Colonic mucosa (tissue), 4 donors: ENCODE results near the gene OLAH. TPM values are rescaled to one million over a fixed set of nuclear protein-coding genes. Genes with fewer than 3 reads are reported as not detected.

ENCODE experiments used
- DNase-seq: peaks from one replicate; pipeline ENCODE4 v3.0.0-alpha.2; 2020
- H3K27ac ChIP-seq: fragments of 200-600 bp; one replicate; pipeline ENCODE4 v1.8.0; 2021
- H3K27me3 ChIP-seq: fragments of 200-600 bp; one replicate; pipeline ENCODE4 v1.8.0; 2021
- H3K36me3 ChIP-seq: fragments of 200-600 bp; one replicate; pipeline ENCODE4 v1.8.0; 2021
- H3K4me1 ChIP-seq: fragments of 200-600 bp; one replicate; pipeline ENCODE4 v1.8.0; 2021; ENCODE audit warnings: mild to moderate bottlenecking
- H3K4me3 ChIP-seq: fragments of 200-600 bp; one replicate; pipeline ENCODE4 v1.8.0; 2021
- H3K9ac ChIP-seq, 2 donors: one replicate each; pipeline ENCODE4 v1.7.0; 2013; ENCODE audit warnings: control low read depth in 2 of 2, low read depth in 2 of 2, low read length in 2 of 2
- H3K9me3 ChIP-seq: fragments of 200-600 bp; one replicate; pipeline ENCODE4 v1.8.0; 2021
- CTCF ChIP-seq: fragments of 200-600 bp; IDR thresholded peaks from one replicate; pipeline ENCODE4 v1.8.0; 2022; ENCODE audit warnings: antibody characterized with exemption, mild to moderate bottlenecking
- intact Hi-C: fragments of 100-400 bp; cut with DNase I; formaldehyde crosslinking; loops from one replicate; pipeline ENCODE4 v1.14.1; 2022
- total RNA-seq, 2 donors: library from RNA; stranded (reverse); fragmentation: NEBNext Ultra II Directional in 1 of 2; extraction: Animal tissue kit (Norgen Biotek cat#: 25700) in 1 of 2; gene quantifications; one replicate each; pipeline ENCODE4 v1.2.1, GENCODE V29; 2021
- donor health status: healthy.
- donor health status: DM: no; HTN: no; CAD: no.
- donor health status: DM: no; HTN: no; CAD: no.

The OLAH gene
- total RNA-seq, 2 donors from 2014 or later = not detected

- no peaks in the 10 kb centered on the region for H3K9me3 ChIP-seq
- no peak for DNase-seq
- H3K27ac ChIP-seq = no peak overlapping the region
- intact Hi-C loops = no loop called here
- no peaks in the 10 kb centered on the region for H3K36me3 ChIP-seq
- H3K4me1 ChIP-seq = no peaks in the 10 kb centered on the region
- no peak overlapping the region for H3K9ac ChIP-seq
- no peaks in the 10 kb centered on the region for H3K27me3 ChIP-seq
- no peak overlapping the region for H3K4me3 ChIP-seq
- no peak for TF ChIP-seq CTCF
These were observed 2.9 kb downstream of the OLAH start for GRCh38 chr10:15046626-15047025.

- no peaks in the 10 kb centered on the region for H3K9me3 ChIP-seq
- no peak overlapping the region for H3K27ac ChIP-seq
- DNase-seq = no peak
- no peaks in the 10 kb centered on the region for H3K4me1 ChIP-seq
- intact Hi-C loops = no loop called here
- H3K36me3 ChIP-seq = no peaks in the 10 kb centered on the region
- H3K4me3 ChIP-seq = no peak overlapping the region
- TF ChIP-seq CTCF = no peak
- no peak overlapping the region for H3K9ac ChIP-seq
- no peaks in the 10 kb centered on the region for H3K27me3 ChIP-seq
These were observed 5.8 kb downstream of the OLAH start for GRCh38 chr10:15049533-15049932.

- no peak for DNase-seq
- Histone ChIP-seq H3K27ac (no peak overlapping the region), H3K4me1 (no peaks in the 10 kb centered on the region), H3K9ac (no peak overlapping the region), H3K27me3 (no peaks in the 10 kb centered on the region), H3K4me3 (no peak overlapping the region), H3K9me3 (no peaks in the 10 kb centered on the region), H3K36me3 (no peaks in the 10 kb centered on the region)
- TF ChIP-seq CTCF = no peak
- intact Hi-C loops = no loop called here
These were observed 8.4 kb downstream of the OLAH start for GRCh38 chr10:15052121-15052520.

- H3K4me1 ChIP-seq = no peaks in the 10 kb centered on the region
- no peaks in the 10 kb centered on the region for H3K36me3 ChIP-seq
- H3K27ac ChIP-seq = no peak overlapping the region
- H3K4me3 ChIP-seq = no peak overlapping the region
- TF ChIP-seq CTCF = no peak
- DNase-seq = no peak
- intact Hi-C loops = no loop called here
- H3K9me3 ChIP-seq = no peaks in the 10 kb centered on the region
- H3K27me3 ChIP-seq = no peaks in the 10 kb centered on the region
- H3K9ac ChIP-seq = no peak overlapping the region
These were observed 9.3 kb downstream of the OLAH start for GRCh38 chr10:15053061-15053460.

GRCh38 chr10:15058689-15059088 is 14.9 kb downstream of the OLAH start:
- Histone ChIP-seq H3K4me3 (no peak overlapping the region), H3K27ac (no peak overlapping the region), H3K27me3 (peaks cover 5% of the 10 kb centered on the region), H3K9me3 (no peaks in the 10 kb centered on the region), H3K4me1 (no peaks in the 10 kb centered on the region), H3K36me3 (no peaks in the 10 kb centered on the region), H3K9ac (no peak overlapping the region)
- intact Hi-C loops = no loop called here
- DNase-seq = no peak
- TF ChIP-seq CTCF = no peak

- no peaks in the 10 kb centered on the region for H3K9me3 ChIP-seq
- no peak for DNase-seq
- intact Hi-C loops = no loop called here
- peaks cover 5% of the 10 kb centered on the region for H3K27me3 ChIP-seq
- H3K9ac ChIP-seq = no peak overlapping the region
- H3K4me1 ChIP-seq = no peaks in the 10 kb centered on the region
- no peak overlapping the region for H3K4me3 ChIP-seq
- H3K36me3 ChIP-seq = no peaks in the 10 kb centered on the region
- no peak for TF ChIP-seq CTCF
- H3K27ac ChIP-seq = no peak overlapping the region
These were observed 16.2 kb downstream of the OLAH start for GRCh38 chr10:15059914-15060313.
